ENCODE results near the gene ZFPL1. TPM values are rescaled to one million over a fixed set of nuclear protein-coding genes. Genes with fewer than 3 reads are reported as not detected.
A peak's percentile ranks its signal among the peaks of the same experiment; 100 is the strongest.

ZFPL1 gene
- total RNA-seq, 2 donors from 2014 or later: 36.0 to 51.2 TPM

GRCh38 chr11:65045728-65046127 is 38.3 kb upstream of the ZFPL1 start:
- no peak for DNase-seq (ENCODE audit: low spot score)
- no peaks in the 10 kb centered on the region for H3K36me3 ChIP-seq
- no peak overlapping the region for H3K4me3 ChIP-seq
- TF ChIP-seq CTCF (IDR thresholded peaks at IDR 0.05): no peak
- peaks cover 8 to 31% of the 10 kb centered on the region in 2 donors for H3K4me1 ChIP-seq (ENCODE audit: control insufficient read depth in 1 of 2, low read depth in 2 of 2)
- no peaks in the 10 kb centered on the region for H3K9me3 ChIP-seq
- ATAC-seq (ENCODE audit: insufficient number of reproducible peaks, low FRiP score, low read depth): no peak
- H3K27me3 ChIP-seq (replicated peaks; ENCODE audit: insufficient read depth): no peaks in the 10 kb centered on the region
- H3K27ac ChIP-seq: no peak overlapping the region

GRCh38 chr11:65047581-65048422 is 36.2 kb upstream of the ZFPL1 start:
- Histone ChIP-seq H3K27me3 (replicated peaks; ENCODE audit: insufficient read depth) (no peaks in the 10 kb centered on the region), H3K4me3 (peak overlapping the region; percentile 72), H3K36me3 (no peaks in the 10 kb centered on the region), H3K27ac (peak overlapping the region; percentile 2 to 5), H3K4me1 (ENCODE audit: control insufficient read depth in 1 of 2, low read depth in 2 of 2) (peaks cover 2 to 17% of the 10 kb centered on the region in 2 donors), H3K9me3 (no peaks in the 10 kb centered on the region)
- TF ChIP-seq CTCF (IDR thresholded peaks at IDR 0.05): no peak
- ATAC-seq (ENCODE audit: insufficient number of reproducible peaks, low FRiP score, low read depth) (no peak), DNase-seq (ENCODE audit: low spot score) (no peak)

- DNase-seq (ENCODE audit: low spot score) (no peak), ATAC-seq (ENCODE audit: insufficient number of reproducible peaks, low FRiP score, low read depth) (no peak)
- Histone ChIP-seq H3K27ac (no peak overlapping the region), H3K27me3 (replicated peaks; ENCODE audit: insufficient read depth) (no peaks in the 10 kb centered on the region), H3K9me3 (no peaks in the 10 kb centered on the region), H3K4me3 (no peak overlapping the region), H3K4me1 (ENCODE audit: control insufficient read depth in 1 of 2, low read depth in 2 of 2) (peaks cover 2 to 16% of the 10 kb centered on the region in 2 donors), H3K36me3 (no peaks in the 10 kb centered on the region)
- TF ChIP-seq CTCF (IDR thresholded peaks at IDR 0.05): no peak
These were observed 32.6 kb upstream of the ZFPL1 start for GRCh38 chr11:65051398-65051858.

- H3K36me3 ChIP-seq: no peaks in the 10 kb centered on the region
- no peaks in the 10 kb centered on the region for H3K4me1 ChIP-seq (ENCODE audit: control insufficient read depth in 1 of 2, low read depth in 2 of 2)
- DNase-seq (ENCODE audit: low spot score) (no peak), ATAC-seq (ENCODE audit: insufficient number of reproducible peaks, low FRiP score, low read depth) (no peak)
- H3K9me3 ChIP-seq: no peaks in the 10 kb centered on the region
- H3K27me3 ChIP-seq (replicated peaks; ENCODE audit: insufficient read depth): no peaks in the 10 kb centered on the region
- H3K4me3 ChIP-seq: no peak overlapping the region
- no peak for TF ChIP-seq CTCF (IDR thresholded peaks at IDR 0.05)
- no peak overlapping the region for H3K27ac ChIP-seq
These were observed 30.1 kb upstream of the ZFPL1 start for GRCh38 chr11:65053827-65054508.

- Histone ChIP-seq H3K4me3 (no peak overlapping the region), H3K27ac (no peak overlapping the region), H3K27me3 (replicated peaks; ENCODE audit: insufficient read depth) (no peaks in the 10 kb centered on the region), H3K4me1 (ENCODE audit: control insufficient read depth in 1 of 2, low read depth in 2 of 2) (no peaks in the 10 kb centered on the region), H3K9me3 (no peaks in the 10 kb centered on the region), H3K36me3 (no peaks in the 10 kb centered on the region)
- DNase-seq (ENCODE audit: low spot score) (no peak), ATAC-seq (ENCODE audit: insufficient number of reproducible peaks, low FRiP score, low read depth) (no peak)
- no peak for TF ChIP-seq CTCF (IDR thresholded peaks at IDR 0.05)
These were observed 28.5 kb upstream of the ZFPL1 start for GRCh38 chr11:65055538-65055937.
